GM21390 (cell line): ENCODE measurements around the gene LMTK2.
"Not testable (repeated sequence)": the region's sequence is repeated elsewhere in the genome, so short reads cannot be mapped to it uniquely, and the experiment has no call there.

Source experiments
- ATAC-seq: cut with Tn5 transposase; IDR thresholded peaks from one replicate; pipeline ENCODE4 v1.9.1; 2021; ENCODE audit not compliant: unreplicated experiment

Gene LMTK2

GRCh38 chr7:98215561-98216495, 109.2 kb downstream of the LMTK2 start:
- no peak for ATAC-seq

GRCh38 chr7:98216941-98217622, 110.4 kb downstream of the LMTK2 start:
- no peak for ATAC-seq

- no peak for ATAC-seq
These were observed 111.2 kb downstream of the LMTK2 start for GRCh38 chr7:98217623-98218582.

GRCh38 chr7:98219382-98219781, 112.7 kb downstream of the LMTK2 start:
- not testable (repeated sequence) for ATAC-seq

- no peak for ATAC-seq
These were observed 115.2 kb downstream of the LMTK2 start for GRCh38 chr7:98221611-98222532.

- ATAC-seq, result no peak
These were observed 116.0 kb downstream of the LMTK2 start for GRCh38 chr7:98222533-98223195.

GRCh38 chr7:98223351-98223897, 116.8 kb downstream of the LMTK2 start:
- ATAC-seq, result no peak

GRCh38 chr7:98223898-98224700, 117.4 kb downstream of the LMTK2 start:
- no peak for ATAC-seq

- no peak for ATAC-seq
These were observed 118.1 kb downstream of the LMTK2 start for GRCh38 chr7:98224701-98225181.

- ATAC-seq, result no peak
These were observed 119.4 kb downstream of the LMTK2 start for GRCh38 chr7:98225913-98226614.

- ATAC-seq, result no peak
These were observed 121.3 kb downstream of the LMTK2 start for GRCh38 chr7:98227939-98228338.

GRCh38 chr7:98228801-98229200, 122.1 kb downstream of the LMTK2 start:
- no peak for ATAC-seq

GRCh38 chr7:98229441-98229840, 122.8 kb downstream of the LMTK2 start:
- no peak for ATAC-seq

- no peak for ATAC-seq
These were observed 123.5 kb downstream of the LMTK2 start for GRCh38 chr7:98229991-98230745.

- ATAC-seq, result no peak
These were observed 124.2 kb downstream of the LMTK2 start for GRCh38 chr7:98230746-98231471.
